Measurements from ENCODE around the gene DND1. TPM values are rescaled to one million over a fixed set of nuclear protein-coding genes. Genes with fewer than 3 reads are reported as not detected.
A peak's percentile ranks its signal among the peaks of the same experiment; 100 is the strongest.
"Not testable (repeated sequence)": the region's sequence is repeated elsewhere in the genome, so short reads cannot be mapped to it uniquely, and the experiment has no call there.

DND1 gene
- total RNA-seq: 0.36 and 1.3 TPM in 2 replicates
- polyA plus RNA-seq: 0.52 and 0.85 TPM in 2 replicates

DNA sequence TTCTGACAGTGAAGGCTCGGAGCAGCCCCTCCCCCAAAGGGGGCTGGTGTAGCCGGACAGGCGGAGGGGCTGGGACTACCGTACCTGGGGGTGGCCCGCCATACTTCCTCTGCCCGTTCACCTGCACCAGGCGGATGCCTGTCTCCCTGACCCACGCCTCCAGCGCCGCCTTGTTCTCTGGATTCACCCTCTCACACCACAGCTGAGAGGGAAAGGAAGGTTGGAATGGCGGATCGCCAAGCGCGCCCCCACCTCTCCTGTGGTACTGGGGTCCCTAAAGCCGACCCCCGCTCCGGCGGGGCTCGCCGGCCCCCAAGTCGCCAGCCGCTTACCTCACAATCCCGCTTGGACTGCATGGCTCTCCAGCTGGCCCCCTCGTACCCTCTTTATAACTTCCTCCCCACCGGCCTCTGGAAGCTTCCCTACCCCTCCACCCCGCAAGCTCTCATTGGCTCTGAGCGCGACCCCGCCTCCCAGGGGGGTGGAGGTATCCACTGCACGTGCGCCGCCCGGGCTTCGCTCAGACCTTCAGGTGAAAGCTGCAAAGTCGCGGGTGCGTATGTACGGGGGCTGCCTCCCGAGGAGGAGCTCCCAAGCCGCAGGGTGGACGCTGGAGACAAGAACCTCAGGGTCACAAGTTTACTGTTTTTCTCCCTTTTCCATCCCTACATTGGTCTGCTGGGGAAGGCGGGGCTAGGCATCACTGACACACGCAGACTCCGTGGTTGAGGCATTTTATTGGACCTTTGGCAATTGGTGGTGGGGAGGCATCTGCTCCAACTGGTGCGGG lies at the start of gene DND1:
Gene DND1 (minus strand): TSS at position 390 of the 790 bp plus-strand sequence. CDS start 34 bp downstream, at position 356.
- no peaks in the 10 kb centered on the region for H3K9me2 ChIP-seq (replicated peaks; ENCODE audit: insufficient read depth)
- no peaks in the 10 kb centered on the region for H3K9me3 ChIP-seq (ENCODE audit: low read depth)
- no peaks in the 10 kb centered on the region for H3K27me3 ChIP-seq
- no peak within 1 kb of the TSS for H3K4me3 ChIP-seq
- no peaks in the 10 kb centered on the region for H4K20me1 ChIP-seq (ENCODE audit: insufficient read depth, poor library complexity, severe bottlenecking)
- TF ChIP-seq EZH2phosphoT487 (IDR thresholded peaks at IDR 0.05; ENCODE audit: low read depth, severe bottlenecking, unreplicated experiment): no peak
- TF ChIP-seq EZH2 (IDR thresholded peaks at IDR 0.05; ENCODE audit: borderline replicate concordance): no peak
- TF ChIP-seq CTCF (IDR thresholded peaks at IDR 0.05; ENCODE audit: poor library complexity): no peak
- no peak for DNase-seq (ENCODE audit: low spot score)
- WGBS (ENCODE audit: low lambda C conversion rate, missing lambda C conversion rate): 96% methylated on average over 37 of the region's 45 CpGs
- no peak within 1 kb of the TSS for H3K27ac ChIP-seq
- H3K4me2 ChIP-seq: no peak within 1 kb of the TSS
- H3K4me1 ChIP-seq (ENCODE audit: insufficient read depth): no peaks in the 10 kb centered on the region
- no peak within 1 kb of the TSS for H2AFZ ChIP-seq
- H3K36me3 ChIP-seq (replicated peaks; ENCODE audit: insufficient read depth, low read depth): no peaks in the 10 kb centered on the region
- H3K79me2 ChIP-seq: no peaks in the 10 kb centered on the region

- WGBS (ENCODE audit: low lambda C conversion rate, missing lambda C conversion rate): 95% methylated on average over 5 of the region's 5 CpGs
- H3K9me3 ChIP-seq (ENCODE audit: low read depth); H3K27ac ChIP-seq; H3K36me3 ChIP-seq (replicated peaks; ENCODE audit: insufficient read depth, low read depth); H4K20me1 ChIP-seq (ENCODE audit: insufficient read depth, poor library complexity, severe bottlenecking); H3K4me1 ChIP-seq (ENCODE audit: insufficient read depth); DNase-seq (ENCODE audit: low spot score); H3K9me2 ChIP-seq (replicated peaks; ENCODE audit: insufficient read depth); H2AFZ ChIP-seq; H3K4me2 ChIP-seq; H3K4me3 ChIP-seq; H3K79me2 ChIP-seq; H3K27me3 ChIP-seq: not testable (repeated sequence)
Measured at GRCh38 chr5:140721395-140721794, 48.0 kb upstream of the DND1 start.

- H3K27ac ChIP-seq; H3K79me2 ChIP-seq; H3K4me3 ChIP-seq; H3K9me3 ChIP-seq (ENCODE audit: low read depth); H3K27me3 ChIP-seq; H3K9me2 ChIP-seq (replicated peaks; ENCODE audit: insufficient read depth); H3K36me3 ChIP-seq (replicated peaks; ENCODE audit: insufficient read depth, low read depth); H2AFZ ChIP-seq; DNase-seq (ENCODE audit: low spot score); H3K4me2 ChIP-seq; H3K4me1 ChIP-seq (ENCODE audit: insufficient read depth); H4K20me1 ChIP-seq (ENCODE audit: insufficient read depth, poor library complexity, severe bottlenecking): not testable (repeated sequence)
- WGBS (ENCODE audit: low lambda C conversion rate, missing lambda C conversion rate): 57% methylated on average over 5 of the region's 6 CpGs
Measured at GRCh38 chr5:140720738-140721137, 47.4 kb upstream of the DND1 start.

GRCh38 chr5:140718266-140718592 lies 44.9 kb upstream of the DND1 start:
- TF ChIP-seq CTCF (IDR thresholded peaks at IDR 0.05; ENCODE audit: poor library complexity): no peak
- TF ChIP-seq EZH2 (IDR thresholded peaks at IDR 0.05; ENCODE audit: borderline replicate concordance): no peak
- no peak for TF ChIP-seq EZH2phosphoT487 (IDR thresholded peaks at IDR 0.05; ENCODE audit: low read depth, severe bottlenecking, unreplicated experiment)
- peak overlapping the region; percentile 61 for H3K4me2 ChIP-seq
- no peak overlapping the region for H2AFZ ChIP-seq
- no peaks in the 10 kb centered on the region for H3K9me2 ChIP-seq (replicated peaks; ENCODE audit: insufficient read depth)
- H3K27me3 ChIP-seq: no peaks in the 10 kb centered on the region
- no peaks in the 10 kb centered on the region for H4K20me1 ChIP-seq (ENCODE audit: insufficient read depth, poor library complexity, severe bottlenecking)
- WGBS (ENCODE audit: low lambda C conversion rate, missing lambda C conversion rate): 55% methylated on average over 7 of the region's 7 CpGs
- DNase-seq (ENCODE audit: low spot score): no peak
- no peaks in the 10 kb centered on the region for H3K9me3 ChIP-seq (ENCODE audit: low read depth)
- H3K79me2 ChIP-seq: no peaks in the 10 kb centered on the region
- H3K36me3 ChIP-seq (replicated peaks; ENCODE audit: insufficient read depth, low read depth): no peaks in the 10 kb centered on the region
- H3K27ac ChIP-seq: peak overlapping the region; percentile 69
- no peak overlapping the region for H3K4me3 ChIP-seq
- H3K4me1 ChIP-seq (ENCODE audit: insufficient read depth): no peaks in the 10 kb centered on the region

DNA sequence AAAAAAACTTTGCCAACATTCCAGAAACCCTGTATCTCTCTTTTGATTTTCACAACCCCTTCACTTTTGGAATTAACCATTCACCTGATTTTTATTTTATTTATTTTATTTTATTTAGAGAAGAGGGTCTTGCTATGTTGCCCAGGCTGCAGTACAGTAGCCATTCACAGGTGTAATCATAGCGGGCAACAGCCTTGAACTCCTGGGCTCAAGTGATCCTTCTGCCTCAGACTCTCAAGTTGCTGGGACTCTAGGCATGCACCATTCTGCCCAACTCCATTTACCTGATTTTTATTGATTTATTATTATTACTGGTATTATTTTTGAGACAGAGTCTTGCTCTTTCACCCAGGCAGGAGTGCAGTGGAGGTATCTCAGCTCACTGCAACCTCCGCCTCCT lies 42.9 kb upstream of the DND1 start:
- DNase-seq (ENCODE audit: low spot score); H3K4me2 ChIP-seq; H4K20me1 ChIP-seq (ENCODE audit: insufficient read depth, poor library complexity, severe bottlenecking); H2AFZ ChIP-seq; H3K27ac ChIP-seq; H3K36me3 ChIP-seq (replicated peaks; ENCODE audit: insufficient read depth, low read depth); H3K79me2 ChIP-seq; H3K4me1 ChIP-seq (ENCODE audit: insufficient read depth); H3K27me3 ChIP-seq; H3K4me3 ChIP-seq; H3K9me2 ChIP-seq (replicated peaks; ENCODE audit: insufficient read depth); H3K9me3 ChIP-seq (ENCODE audit: low read depth): not testable (repeated sequence)
- 95% methylated on average over 2 of the region's 2 CpGs for WGBS (ENCODE audit: low lambda C conversion rate, missing lambda C conversion rate)
